Smooth muscle cell (in vitro differentiated cells): ENCODE data around the gene COX6B1. TPM values are rescaled to one million over a fixed set of nuclear protein-coding genes. Genes with fewer than 3 reads are reported as not detected.

ENCODE experiments used
- DNase-seq: peaks from one replicate; lab custom pipeline; 2025; ENCODE audit not compliant: unreplicated experiment; lab: John Stamatoyannopoulos, UW
- H2AFZ ChIP-seq: fragments of 200-600 bp; sonication (generic); 2 replicates; pipeline ENCODE4 v1.6.0; 2016; ENCODE audit warnings: antibody characterized with exemption, low read depth, mild to moderate bottlenecking
- H3F3A ChIP-seq: fragments of 200-600 bp; sonication (generic); 2 replicates; pipeline ENCODE4 v1.6.0; 2017; ENCODE audit warnings: antibody characterized with exemption, low read depth
- H3K27ac ChIP-seq: fragments of 200-600 bp; sonication (generic); 2 replicates; pipeline ENCODE4 v1.5.1; 2016; ENCODE audit warnings: low read depth, mild to moderate bottlenecking
- H3K27me3 ChIP-seq: fragments of 200-600 bp; sonication (generic); 2 replicates; pipeline ENCODE4 v1.6.1; 2016; ENCODE audit warnings: low read depth, mild to moderate bottlenecking
- H3K36me3 ChIP-seq: fragments of 200-600 bp; sonication (generic); 2 replicates; pipeline ENCODE4 v1.5.1; 2016; ENCODE audit warnings: low read depth
- H3K4me1 ChIP-seq: fragments of 200-600 bp; sonication (generic); 2 replicates; pipeline ENCODE4 v1.5.1; 2016; ENCODE audit warnings: low read depth
- H3K4me2 ChIP-seq: fragments of 200-600 bp; sonication (generic); 2 replicates; pipeline ENCODE4 v1.6.0; 2016; ENCODE audit warnings: mild to moderate bottlenecking
- H3K4me3 ChIP-seq: fragments of 200-600 bp; sonication (generic); 2 replicates; pipeline ENCODE4 v1.5.1; 2016; ENCODE audit warnings: mild to moderate bottlenecking
- H3K79me2 ChIP-seq: fragments of 200-600 bp; sonication (generic); 2 replicates; pipeline ENCODE4 v1.6.0; 2016; ENCODE audit warnings: low read depth, mild to moderate bottlenecking
- H3K9ac ChIP-seq: fragments of 200-600 bp; sonication (generic); 2 replicates; pipeline ENCODE4 v1.6.0; 2016; ENCODE audit warnings: low read depth
- H3K9me3 ChIP-seq: fragments of 200-600 bp; sonication (generic); replicated peaks from 2 replicates; pipeline ENCODE4 v1.5.1; 2016; ENCODE audit warnings: low read depth
- H4K20me1 ChIP-seq: fragments of 200-600 bp; sonication (generic); 2 replicates; pipeline ENCODE4 v1.6.0; 2016; ENCODE audit warnings: low read depth
- CTCF ChIP-seq: fragments of 200-600 bp; sonication (generic); IDR thresholded peaks from 2 replicates; pipeline ENCODE4 v1.5.1; 2017; ENCODE audit warnings: borderline replicate concordance, mild to moderate bottlenecking, antibody characterized with exemption; ENCODE audit not compliant: insufficient read depth, poor library complexity, severe bottlenecking
- WGBS: methylation state at CpG from one replicate; pipeline ENCODE4 v1.1.7; 2016; ENCODE audit warnings: low lambda C conversion rate; 5-methylcytosine and 5-hydroxymethylcytosine counted together
- polyA plus RNA-seq: library from polyadenylated mRNA; unstranded; fragments of >200 nt; fragmentation: Nextera tagmentation; extraction: Ambion mirVana; gene quantifications from 2 replicates; pipeline ENCODE4 v1.2.1, GENCODE V29; 2016
- total RNA-seq: library from RNA; depleted of rRNA; stranded (reverse); fragments of >200 nt; gene quantifications from 2 replicates; pipeline ENCODE4 v1.2.3, GENCODE V29; 2014

Gene COX6B1
- total and polyA plus RNA-seq, 2 experiments from 2014 or later, result 622 to 971 TPM

- no peaks in the 10 kb centered on the region for H3K36me3 ChIP-seq
- H3F3A ChIP-seq, result no peaks in the 10 kb centered on the region
Measured at GRCh38 chr19:35696835-35697234, 48.7 kb downstream of the COX6B1 start.

GRCh38 chr19:35702223-35703012, 54.3 kb downstream of the COX6B1 start:
- H3K4me1 ChIP-seq, result no peaks in the 10 kb centered on the region
- no peak overlapping the region for H3K9ac ChIP-seq
- peak overlapping the region; percentile 62 for H3K4me3 ChIP-seq
- no peaks in the 10 kb centered on the region for H3K27me3 ChIP-seq
- DNase-seq, result peak; percentile 71
- H3K9me3 ChIP-seq, result no peaks in the 10 kb centered on the region
- H3F3A ChIP-seq, result no peaks in the 10 kb centered on the region
- under 1% methylated on average over 50 of the region's 50 CpGs for WGBS
- peak overlapping the region; percentile 87 for H2AFZ ChIP-seq
- H3K27ac ChIP-seq, result no peak overlapping the region
- no peaks in the 10 kb centered on the region for H3K79me2 ChIP-seq
- TF ChIP-seq CTCF, result no peak
- no peaks in the 10 kb centered on the region for H4K20me1 ChIP-seq
- H3K4me2 ChIP-seq, result peak overlapping the region; percentile 89
- no peaks in the 10 kb centered on the region for H3K36me3 ChIP-seq

More at GRCh38 chr19:35696835-35697234, 48.7 kb downstream of the COX6B1 start:
- no peak overlapping the region for H3K4me2 ChIP-seq
- no peaks in the 10 kb centered on the region for H3K27me3 ChIP-seq
- H3K9ac ChIP-seq, result no peak overlapping the region
- H2AFZ ChIP-seq, result no peak overlapping the region
- WGBS, result 78% methylated on average over 4 of the region's 4 CpGs
- TF ChIP-seq CTCF, result no peak
- H3K79me2 ChIP-seq, result no peaks in the 10 kb centered on the region
- H4K20me1 ChIP-seq, result no peaks in the 10 kb centered on the region
- no peaks in the 10 kb centered on the region for H3K4me1 ChIP-seq
- no peak overlapping the region for H3K4me3 ChIP-seq
- no peak overlapping the region for H3K27ac ChIP-seq
- no peak for DNase-seq
- no peaks in the 10 kb centered on the region for H3K9me3 ChIP-seq

- no peak for TF ChIP-seq CTCF
- H4K20me1 ChIP-seq, result no peaks in the 10 kb centered on the region
- H3K27ac ChIP-seq, result no peak overlapping the region
- no peaks in the 10 kb centered on the region for H3F3A ChIP-seq
- peak overlapping the region; percentile 62 for H3K4me3 ChIP-seq
- WGBS, result 71% methylated on average over 9 of the region's 9 CpGs
- no peaks in the 10 kb centered on the region for H3K79me2 ChIP-seq
- no peak overlapping the region for H2AFZ ChIP-seq
- H3K27me3 ChIP-seq, result no peaks in the 10 kb centered on the region
- H3K9ac ChIP-seq, result no peak overlapping the region
- no peaks in the 10 kb centered on the region for H3K36me3 ChIP-seq
- H3K9me3 ChIP-seq, result no peaks in the 10 kb centered on the region
- H3K4me1 ChIP-seq, result no peaks in the 10 kb centered on the region
- peak overlapping the region; percentile 89 for H3K4me2 ChIP-seq
- no peak for DNase-seq
Measured at GRCh38 chr19:35703343-35703742, 55.2 kb downstream of the COX6B1 start.

DNA sequence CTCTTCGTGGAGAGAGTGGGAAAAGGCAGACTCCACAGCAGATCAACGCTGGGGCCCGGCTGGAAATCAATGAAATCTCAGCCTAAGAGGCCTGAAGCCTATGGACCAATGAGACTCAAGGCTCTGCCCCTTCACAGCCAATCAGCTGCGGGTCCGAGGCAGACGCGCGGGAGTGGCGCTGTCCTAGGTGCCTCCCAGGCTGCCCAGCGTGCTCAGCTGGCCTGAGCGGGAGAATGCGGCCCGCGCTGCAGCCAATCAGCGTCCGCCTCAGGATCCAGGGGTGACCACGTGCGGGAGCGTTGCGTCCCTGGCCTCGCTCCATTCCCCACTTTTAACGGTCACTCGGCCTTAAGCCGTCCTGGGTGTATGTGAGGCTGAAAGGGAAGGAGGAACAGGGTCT, 56.1 kb downstream of the COX6B1 start, which contains the start of gene ZBTB32:
Gene ZBTB32 (plus strand): TSS at position 341 of the 400 bp plus-strand sequence. CDS start 10,069 bp downstream, outside the sequence.
- 33% methylated on average over 24 of the region's 24 CpGs for WGBS
- Histone ChIP-seq H4K20me1 (no peaks in the 10 kb centered on the region), H3K36me3 (no peaks in the 10 kb centered on the region), H3K27ac (no peak within 1 kb of the TSS), H3K4me2 (no peak within 1 kb of the TSS), H3F3A (no peaks in the 10 kb centered on the region), H3K4me3 (no peak within 1 kb of the TSS), H3K27me3 (no peaks in the 10 kb centered on the region), H2AFZ (no peak within 1 kb of the TSS), H3K9ac (no peak within 1 kb of the TSS), H3K79me2 (no peaks in the 10 kb centered on the region), H3K9me3 (no peaks in the 10 kb centered on the region), H3K4me1 (no peaks in the 10 kb centered on the region)
- no peak for DNase-seq
- no peak for TF ChIP-seq CTCF
